ENCODE data around the gene PELI1. TPM values are rescaled to one million over a fixed set of nuclear protein-coding genes. Genes with fewer than 3 reads are reported as not detected.

The PELI1 gene
- total and polyA plus RNA-seq, 2 donors (not counting 1 experiment from before 2014, with no cell fraction given), result 5.9 to 7.7 TPM

DNA sequence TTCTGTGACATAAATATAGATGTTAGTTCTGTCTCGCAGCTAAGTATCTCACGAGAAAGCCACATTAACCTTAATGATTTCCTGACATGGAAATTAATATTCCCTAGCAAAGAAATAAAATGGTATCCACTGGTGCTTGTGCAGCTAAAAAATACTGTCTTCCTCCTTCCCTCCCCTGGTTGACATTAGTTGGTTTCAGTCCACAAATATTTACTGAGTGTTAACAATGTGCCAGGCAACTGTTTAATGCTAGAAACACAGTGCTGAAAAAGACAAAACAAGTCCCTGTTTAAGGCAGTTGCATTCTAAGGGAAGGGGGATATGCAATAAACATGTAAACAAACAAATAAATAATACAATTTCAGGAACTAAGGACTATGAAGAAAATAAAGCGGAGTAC lies 80.8 kb downstream of the PELI1 start:
- H3K4me1 ChIP-seq (ENCODE audit: control insufficient read depth, extremely low read depth, insufficient read depth, low read length), result peaks cover 10% of the 10 kb centered on the region
- H3K36me3 ChIP-seq (ENCODE audit: control insufficient read depth, insufficient read depth, low read length), result no peaks in the 10 kb centered on the region
- H3K27me3 ChIP-seq (ENCODE audit: control insufficient read depth, insufficient read depth, low read length), result no peaks in the 10 kb centered on the region
- peak overlapping the region; percentile 93 for H3K27ac ChIP-seq (ENCODE audit: insufficient read depth, low read length)
- no peaks in the 10 kb centered on the region for H3K79me2 ChIP-seq (ENCODE audit: control insufficient read depth, insufficient read depth, low read length)
- no peaks in the 10 kb centered on the region for H4K20me1 ChIP-seq (ENCODE audit: control insufficient read depth, extremely low read depth, insufficient read depth, low read length)
- H2AFZ ChIP-seq (ENCODE audit: low read length), result no peak overlapping the region
- no peak overlapping the region for H3K4me3 ChIP-seq (replicated peaks in 1 of 4; ENCODE audit: control extremely low read depth in 1 of 4, insufficient read depth in 1 of 4, low read depth in 3 of 4, low read length in 4 of 4)
- no peaks in the 10 kb centered on the region for H3K9me3 ChIP-seq (ENCODE audit: control insufficient read depth, insufficient read depth, low read depth, low read length)
- H3K9ac ChIP-seq (ENCODE audit: insufficient read depth, low read length), result no peak overlapping the region
- DNase-seq (ENCODE audit: low read depth in 2 of 2), result no peak
- TF ChIP-seq EZH2 (IDR thresholded peaks at IDR 0.05; ENCODE audit: low read length, missing control alignments) (no peak), CTCF (conservative IDR thresholded peaks at IDR 0.05 in 1 of 2, IDR thresholded peaks at IDR 0.05 in 1 of 2; ENCODE audit: low read depth in 1 of 2, low read length in 2 of 2) (no peak)
- no peak overlapping the region for H3K4me2 ChIP-seq (ENCODE audit: extremely low read depth, insufficient read depth, low read length)

DNA sequence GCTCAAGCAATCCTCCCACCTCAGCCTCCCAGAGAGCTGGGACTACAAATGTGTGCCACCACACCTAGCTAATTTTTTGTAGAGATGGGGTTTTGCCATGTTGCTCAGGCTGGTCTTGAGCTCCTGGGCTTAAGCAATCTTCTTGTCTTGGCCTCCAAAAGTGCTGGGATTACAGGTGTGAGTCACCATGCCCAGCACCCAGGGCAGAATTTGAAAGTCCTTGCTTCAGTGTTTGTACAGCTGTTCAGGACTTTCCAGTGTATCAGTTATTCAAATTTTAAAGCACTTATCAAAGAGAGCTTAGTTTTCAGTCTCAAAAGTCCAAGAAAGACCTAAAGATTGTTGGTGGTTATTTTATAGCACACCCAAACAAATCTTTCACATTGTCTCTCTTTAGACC lies 81.4 kb downstream of the PELI1 start:
- Histone ChIP-seq H2AFZ (ENCODE audit: low read length) (no peak overlapping the region), H3K27me3 (ENCODE audit: control insufficient read depth, insufficient read depth, low read length) (no peaks in the 10 kb centered on the region), H3K79me2 (ENCODE audit: control insufficient read depth, insufficient read depth, low read length) (no peaks in the 10 kb centered on the region), H4K20me1 (ENCODE audit: control insufficient read depth, extremely low read depth, insufficient read depth, low read length) (no peaks in the 10 kb centered on the region), H3K27ac (ENCODE audit: insufficient read depth, low read length) (no peak overlapping the region), H3K9me3 (ENCODE audit: control insufficient read depth, insufficient read depth, low read depth, low read length) (no peaks in the 10 kb centered on the region), H3K4me3 (replicated peaks in 1 of 4; ENCODE audit: control extremely low read depth in 1 of 4, insufficient read depth in 1 of 4, low read depth in 3 of 4, low read length in 4 of 4) (no peak overlapping the region), H3K36me3 (ENCODE audit: control insufficient read depth, insufficient read depth, low read length) (no peaks in the 10 kb centered on the region), H3K4me2 (ENCODE audit: extremely low read depth, insufficient read depth, low read length) (no peak overlapping the region), H3K4me1 (ENCODE audit: control insufficient read depth, extremely low read depth, insufficient read depth, low read length) (peaks cover 10% of the 10 kb centered on the region), H3K9ac (ENCODE audit: insufficient read depth, low read length) (no peak overlapping the region)
- no peak for TF ChIP-seq EZH2 (IDR thresholded peaks at IDR 0.05; ENCODE audit: low read length, missing control alignments)
- TF ChIP-seq CTCF (conservative IDR thresholded peaks at IDR 0.05 in 1 of 2, IDR thresholded peaks at IDR 0.05 in 1 of 2; ENCODE audit: low read depth in 1 of 2, low read length in 2 of 2), result no peak
- peak; percentile 46 to 74 for DNase-seq (ENCODE audit: low read depth in 2 of 2)

DNA sequence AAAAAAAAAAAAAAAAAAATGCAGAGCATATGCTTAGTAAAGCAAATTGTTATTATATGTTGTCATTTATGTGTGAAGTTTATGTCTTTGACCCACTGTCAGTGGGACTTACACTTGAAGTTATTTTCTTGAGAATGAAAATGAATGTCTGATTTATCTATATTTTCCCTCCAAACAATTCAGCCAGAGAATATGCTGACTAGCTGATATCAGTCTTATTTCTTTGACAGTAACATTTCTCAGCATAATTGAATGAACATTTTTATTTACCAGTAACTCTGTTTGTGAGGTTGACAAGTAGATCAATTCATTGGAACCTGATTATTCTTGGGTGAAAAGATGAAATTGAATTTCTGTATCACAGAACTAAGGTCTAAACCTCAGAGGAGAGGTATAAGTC lies 85.0 kb downstream of the PELI1 start:
- Histone ChIP-seq H3K4me1 (ENCODE audit: control insufficient read depth, extremely low read depth, insufficient read depth, low read length) (peaks cover 7% of the 10 kb centered on the region), H3K9me3 (ENCODE audit: control insufficient read depth, insufficient read depth, low read depth, low read length) (no peaks in the 10 kb centered on the region), H3K79me2 (ENCODE audit: control insufficient read depth, insufficient read depth, low read length) (no peaks in the 10 kb centered on the region), H3K36me3 (ENCODE audit: control insufficient read depth, insufficient read depth, low read length) (no peaks in the 10 kb centered on the region), H3K4me2 (ENCODE audit: extremely low read depth, insufficient read depth, low read length) (no peak overlapping the region), H3K4me3 (replicated peaks in 1 of 4; ENCODE audit: control extremely low read depth in 1 of 4, insufficient read depth in 1 of 4, low read depth in 3 of 4, low read length in 4 of 4) (no peak overlapping the region), H2AFZ (ENCODE audit: low read length) (no peak overlapping the region), H3K9ac (ENCODE audit: insufficient read depth, low read length) (no peak overlapping the region), H3K27ac (ENCODE audit: insufficient read depth, low read length) (no peak overlapping the region), H4K20me1 (ENCODE audit: control insufficient read depth, extremely low read depth, insufficient read depth, low read length) (no peaks in the 10 kb centered on the region), H3K27me3 (ENCODE audit: control insufficient read depth, insufficient read depth, low read length) (no peaks in the 10 kb centered on the region)
- DNase-seq (ENCODE audit: low read depth in 2 of 2), result no peak
- TF ChIP-seq CTCF (conservative IDR thresholded peaks at IDR 0.05 in 1 of 2, IDR thresholded peaks at IDR 0.05 in 1 of 2; ENCODE audit: low read depth in 1 of 2, low read length in 2 of 2) (no peak), EZH2 (IDR thresholded peaks at IDR 0.05; ENCODE audit: low read length, missing control alignments) (no peak)

Data from fibroblast of lung (primary cell).